H9 (cell line): ENCODE data around the gene ELP1. TPM values are rescaled to one million over a fixed set of nuclear protein-coding genes. Genes with fewer than 3 reads are reported as not detected.

Source experiments
- DNase-seq: peaks from one replicate; pipeline ENCODE4 v3.0.0-alpha.2; 2017
- H2AFZ ChIP-seq: one replicate; pipeline ENCODE4 v1.6.1; 2013; ENCODE audit warnings: mild to moderate bottlenecking, low read length, control low read depth, moderate library complexity
- H2AK5ac ChIP-seq: 2 replicates; pipeline ENCODE4 v1.6.1; 2013; ENCODE audit warnings: low read length, control low read depth, mixed read lengths; ENCODE audit not compliant: insufficient read length
- H2BK120ac ChIP-seq: one replicate; pipeline ENCODE4 v1.6.1; 2013; ENCODE audit warnings: low read depth, mild to moderate bottlenecking, low read length, control low read depth, inconsistent platforms; ENCODE audit not compliant: poor library complexity, severe bottlenecking
- H2BK12ac ChIP-seq: 2 replicates; pipeline ENCODE4 v1.6.1; 2013; ENCODE audit warnings: low read length, control low read depth, mixed read lengths, low read depth; ENCODE audit not compliant: insufficient read length
- H2BK15ac ChIP-seq: 2 replicates; pipeline ENCODE4 v1.6.1; 2013; ENCODE audit warnings: low read depth, low read length, control low read depth
- H2BK20ac ChIP-seq: one replicate; pipeline ENCODE4 v1.6.1; 2013; ENCODE audit warnings: low read depth, mild to moderate bottlenecking, low read length, control low read depth, inconsistent platforms; ENCODE audit not compliant: poor library complexity, severe bottlenecking
- H2BK5ac ChIP-seq: 2 replicates; pipeline ENCODE4 v1.6.1; 2013; ENCODE audit warnings: low read length, control low read depth, mixed read lengths; ENCODE audit not compliant: insufficient read length
- H3K14ac ChIP-seq: 2 replicates; pipeline ENCODE4 v1.6.1; 2013; ENCODE audit warnings: low read length, control low read depth; ENCODE audit not compliant: insufficient read depth
- H3K18ac ChIP-seq: 2 replicates; pipeline ENCODE4 v1.6.1; 2013; ENCODE audit warnings: low read depth, mild to moderate bottlenecking, mixed read lengths, low read length, control low read depth; ENCODE audit not compliant: insufficient read length
- H3K23ac ChIP-seq: 2 replicates; pipeline ENCODE4 v1.6.1; 2013; ENCODE audit warnings: low read length, control low read depth, mixed read lengths, low read depth; ENCODE audit not compliant: insufficient read length
- H3K23me2 ChIP-seq: 2 replicates; pipeline ENCODE4 v1.6.1; 2013; ENCODE audit warnings: low read depth, mild to moderate bottlenecking, mixed read lengths, low read length, control low read depth; ENCODE audit not compliant: insufficient read length, poor library complexity, severe bottlenecking
- H3K27ac ChIP-seq: 2 replicates; pipeline ENCODE4 v1.5.1; 2013; ENCODE audit warnings: low read length, control low read depth, mixed read lengths, low read depth; ENCODE audit not compliant: insufficient read length
- H3K27me3 ChIP-seq: 2 replicates; pipeline ENCODE4 v1.6.1; 2013; ENCODE audit warnings: low read length, control low read depth, inconsistent platforms; ENCODE audit not compliant: insufficient read depth
- H3K4ac ChIP-seq: 2 replicates; pipeline ENCODE4 v1.6.1; 2013; ENCODE audit warnings: low read depth, mild to moderate bottlenecking, control low read depth, inconsistent platforms, low read length, moderate library complexity
- H3K4me1 ChIP-seq: 2 replicates; pipeline ENCODE4 v1.6.1; 2013; ENCODE audit warnings: low read length, control low read depth, inconsistent platforms; ENCODE audit not compliant: insufficient read depth
- H3K4me2 ChIP-seq: 2 replicates; pipeline ENCODE4 v1.6.1; 2013; ENCODE audit warnings: low read length, control low read depth, mixed read lengths; ENCODE audit not compliant: insufficient read length, insufficient read depth
- H3K56ac ChIP-seq: 2 replicates; pipeline ENCODE4 v1.6.1; 2013; ENCODE audit warnings: low read depth, mild to moderate bottlenecking, mixed read lengths, low read length, control low read depth; ENCODE audit not compliant: insufficient read length
- H3K79me1 ChIP-seq: 2 replicates; pipeline ENCODE4 v1.6.1; 2013; ENCODE audit warnings: low read depth, mild to moderate bottlenecking, moderate library complexity, low read length, control low read depth, inconsistent platforms; ENCODE audit not compliant: insufficient read depth, poor library complexity, severe bottlenecking
- H3K79me2 ChIP-seq: 2 replicates; pipeline ENCODE4 v1.6.1; 2013; ENCODE audit warnings: low read length, control low read depth, inconsistent platforms; ENCODE audit not compliant: insufficient read depth
- H3K9ac ChIP-seq: 2 replicates; pipeline ENCODE4 v1.6.1; 2013; ENCODE audit warnings: low read length, control low read depth, mixed read lengths; ENCODE audit not compliant: insufficient read length; ENCODE audit errors: extremely low read depth
- H3K9me3 ChIP-seq: one replicate; pipeline ENCODE4 v1.6.1; 2013; ENCODE audit warnings: low read depth, low read length, inconsistent platforms; ENCODE audit not compliant: control insufficient read depth
- H3T11ph ChIP-seq: one replicate; pipeline ENCODE4 v1.6.1; 2013; ENCODE audit warnings: mild to moderate bottlenecking, low read length, control low read depth, inconsistent platforms
- H4K20me1 ChIP-seq: one replicate; pipeline ENCODE4 v1.6.1; 2013; ENCODE audit not compliant: control insufficient read depth, insufficient read length, insufficient read depth
- H4K5ac ChIP-seq: 2 replicates; pipeline ENCODE4 v1.6.1; 2013; ENCODE audit warnings: low read depth, mild to moderate bottlenecking, mixed read lengths, low read length, control low read depth; ENCODE audit not compliant: insufficient read length
- H4K8ac ChIP-seq: replicated peaks from 2 replicates; pipeline ENCODE4 v1.6.1; 2013; ENCODE audit warnings: low read length, control low read depth, mixed read lengths, low read depth; ENCODE audit not compliant: insufficient read length
- H4K91ac ChIP-seq: 2 replicates; pipeline ENCODE4 v1.6.1; 2013; ENCODE audit warnings: low read depth, mild to moderate bottlenecking, moderate library complexity, mixed read lengths, low read length, control low read depth; ENCODE audit not compliant: insufficient read length
- H3K27ac Mint-ChIP-seq, 3 experiments: 2 replicates in 2 of 3; 3 replicates in 1 of 3; pipeline ENCODE4 v1.8.0; 2020 to 2021; ENCODE audit warnings: mixed read lengths in 3 of 3, mild to moderate bottlenecking in 1 of 3, moderate library complexity in 1 of 3
- H3K27me3 Mint-ChIP-seq: 2 replicates; pipeline ENCODE4 v1.8.0; 2021; ENCODE audit warnings: low read depth, mild to moderate bottlenecking, moderate library complexity, mixed read lengths
- H3K36me3 Mint-ChIP-seq, 3 experiments: 2 replicates in 2 of 3; 3 replicates in 1 of 3; pipeline ENCODE4 v1.8.0; 2020 to 2021; ENCODE audit warnings: low read depth in 3 of 3, mixed read lengths in 3 of 3; ENCODE audit not compliant: insufficient read depth in 1 of 3
- H3K4me1 Mint-ChIP-seq, 2 experiments: 2 replicates each; pipeline ENCODE4 v1.8.0; 2020; ENCODE audit warnings: mixed read lengths in 2 of 2
- H3K4me3 Mint-ChIP-seq, 2 experiments: 2 replicates in 1 of 2; 3 replicates in 1 of 2; pipeline ENCODE4 v1.8.0; 2020 to 2021; ENCODE audit warnings: mild to moderate bottlenecking in 2 of 2, mixed read lengths in 2 of 2, moderate library complexity in 1 of 2
- H3K9me3 Mint-ChIP-seq, 2 experiments: 2 replicates in 1 of 2; 3 replicates in 1 of 2; pipeline ENCODE4 v1.8.0; 2020; ENCODE audit warnings: mild to moderate bottlenecking in 2 of 2, mixed read lengths in 2 of 2, moderate library complexity in 1 of 2
- WGBS: extraction: QIAGEN DNeasy Blood & Tissue Kit; methylation state at CpG from one replicate; pipeline ENCODE4 v1.1.7; 2013; ENCODE audit warnings: missing lambda C conversion rate, low lambda C conversion rate, mixed read lengths; ENCODE audit not compliant: insufficient read length; ENCODE audit errors: extremely low coverage; 5-methylcytosine and 5-hydroxymethylcytosine counted together
- total RNA-seq: library from RNA; stranded (reverse); gene quantifications from 2 replicates; pipeline ENCODE4 v1.2.1, GENCODE V29; 2021
- TF ChIP-seq, protein P1 (sequence below): fragments of 200-600 bp; sonication (generic); conservative IDR thresholded peaks from 3 replicates; pipeline ENCODE4 v1.8.0; 2021; ENCODE audit warnings: antibody characterized with exemption, mild to moderate bottlenecking

Gene ELP1
- total RNA-seq, 1 experiment from 2014 or later = 38.7 TPM

DNA sequence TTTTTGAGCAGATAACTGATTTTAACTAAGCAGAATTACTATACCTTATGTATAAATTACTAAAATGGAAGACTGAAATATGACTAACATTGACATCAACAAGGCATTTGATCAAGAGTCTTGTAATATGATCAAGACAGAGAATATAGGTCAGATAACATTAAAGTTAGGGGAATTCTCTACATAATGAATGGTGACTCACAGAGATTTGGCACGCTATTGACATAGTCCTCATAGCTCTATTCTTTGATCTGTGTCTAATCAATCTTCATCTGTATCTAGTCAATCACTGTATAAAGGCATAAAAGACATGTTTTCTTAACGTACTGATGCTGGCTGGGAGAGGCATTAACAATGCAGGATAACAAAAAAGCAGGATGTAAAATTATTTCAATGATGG lies 17.7 kb upstream of the ELP1 start:
- Histone ChIP-seq H3K27ac (no peak overlapping the region), H3K4me2 (no peak overlapping the region), H3K9me3 (no peaks in the 10 kb centered on the region), H3K27me3 (no peaks in the 10 kb centered on the region), H4K8ac (no peak overlapping the region), H3K56ac (no peak overlapping the region), H2AFZ (no peak overlapping the region), H2BK15ac (no peak overlapping the region), H4K5ac (no peak overlapping the region), H3K18ac (no peak overlapping the region), H3K14ac (no peak overlapping the region), H4K91ac (no peak overlapping the region), H2BK12ac (no peak overlapping the region), H4K20me1 (no peaks in the 10 kb centered on the region), H2BK5ac (no peak overlapping the region), H3K79me1 (no peaks in the 10 kb centered on the region), H2BK120ac (no peak overlapping the region), H3K23me2 (no peaks in the 10 kb centered on the region), H3K9ac (no peak overlapping the region), H2AK5ac (no peak overlapping the region), H3K4me1 (no peaks in the 10 kb centered on the region), H3K4ac (no peak overlapping the region), H3K23ac (no peak overlapping the region), H3T11ph (no peak overlapping the region), H3K79me2 (no peaks in the 10 kb centered on the region), H2BK20ac (no peak overlapping the region)
- DNase-seq = no peak
- Mint-ChIP-seq H3K27ac (no peak overlapping the region), H3K27me3 (no peaks in the 10 kb centered on the region), H3K4me3 (no peak overlapping the region), H3K9me3 (no peaks in the 10 kb centered on the region), H3K36me3 (peaks cover 2 to 17% (median 15%) of the 10 kb centered on the region in 3 experiments), H3K4me1 (no peaks in the 10 kb centered on the region)
- TF ChIP-seq, protein P1, sequence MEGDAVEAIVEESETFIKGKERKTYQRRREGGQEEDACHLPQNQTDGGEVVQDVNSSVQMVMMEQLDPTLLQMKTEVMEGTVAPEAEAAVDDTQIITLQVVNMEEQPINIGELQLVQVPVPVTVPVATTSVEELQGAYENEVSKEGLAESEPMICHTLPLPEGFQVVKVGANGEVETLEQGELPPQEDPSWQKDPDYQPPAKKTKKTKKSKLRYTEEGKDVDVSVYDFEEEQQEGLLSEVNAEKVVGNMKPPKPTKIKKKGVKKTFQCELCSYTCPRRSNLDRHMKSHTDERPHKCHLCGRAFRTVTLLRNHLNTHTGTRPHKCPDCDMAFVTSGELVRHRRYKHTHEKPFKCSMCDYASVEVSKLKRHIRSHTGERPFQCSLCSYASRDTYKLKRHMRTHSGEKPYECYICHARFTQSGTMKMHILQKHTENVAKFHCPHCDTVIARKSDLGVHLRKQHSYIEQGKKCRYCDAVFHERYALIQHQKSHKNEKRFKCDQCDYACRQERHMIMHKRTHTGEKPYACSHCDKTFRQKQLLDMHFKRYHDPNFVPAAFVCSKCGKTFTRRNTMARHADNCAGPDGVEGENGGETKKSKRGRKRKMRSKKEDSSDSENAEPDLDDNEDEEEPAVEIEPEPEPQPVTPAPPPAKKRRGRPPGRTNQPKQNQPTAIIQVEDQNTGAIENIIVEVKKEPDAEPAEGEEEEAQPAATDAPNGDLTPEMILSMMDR = no peak
- WGBS = no CpG with 5 or more reads among the region's 2 CpGs
